H9 (cell line): Measurements from ENCODE around the gene ETV3L. TPM values are rescaled to one million over a fixed set of nuclear protein-coding genes. Genes with fewer than 3 reads are reported as not detected.

Experiments used
- DNase-seq: peaks from one replicate; pipeline ENCODE4 v3.0.0-alpha.2; 2017
- H2AFZ ChIP-seq: one replicate; pipeline ENCODE4 v1.6.1; 2013; ENCODE audit warnings: mild to moderate bottlenecking, low read length, control low read depth, moderate library complexity
- H2AK5ac ChIP-seq: 2 replicates; pipeline ENCODE4 v1.6.1; 2013; ENCODE audit warnings: low read length, control low read depth, mixed read lengths; ENCODE audit not compliant: insufficient read length
- H2BK120ac ChIP-seq: one replicate; pipeline ENCODE4 v1.6.1; 2013; ENCODE audit warnings: low read depth, mild to moderate bottlenecking, low read length, control low read depth, inconsistent platforms; ENCODE audit not compliant: poor library complexity, severe bottlenecking
- H2BK12ac ChIP-seq: 2 replicates; pipeline ENCODE4 v1.6.1; 2013; ENCODE audit warnings: low read length, control low read depth, mixed read lengths, low read depth; ENCODE audit not compliant: insufficient read length
- H2BK15ac ChIP-seq: 2 replicates; pipeline ENCODE4 v1.6.1; 2013; ENCODE audit warnings: low read depth, low read length, control low read depth
- H2BK20ac ChIP-seq: one replicate; pipeline ENCODE4 v1.6.1; 2013; ENCODE audit warnings: low read depth, mild to moderate bottlenecking, low read length, control low read depth, inconsistent platforms; ENCODE audit not compliant: poor library complexity, severe bottlenecking
- H2BK5ac ChIP-seq: 2 replicates; pipeline ENCODE4 v1.6.1; 2013; ENCODE audit warnings: low read length, control low read depth, mixed read lengths; ENCODE audit not compliant: insufficient read length
- H3K14ac ChIP-seq: 2 replicates; pipeline ENCODE4 v1.6.1; 2013; ENCODE audit warnings: low read length, control low read depth; ENCODE audit not compliant: insufficient read depth
- H3K18ac ChIP-seq: 2 replicates; pipeline ENCODE4 v1.6.1; 2013; ENCODE audit warnings: low read depth, mild to moderate bottlenecking, mixed read lengths, low read length, control low read depth; ENCODE audit not compliant: insufficient read length
- H3K23ac ChIP-seq: 2 replicates; pipeline ENCODE4 v1.6.1; 2013; ENCODE audit warnings: low read length, control low read depth, mixed read lengths, low read depth; ENCODE audit not compliant: insufficient read length
- H3K23me2 ChIP-seq: 2 replicates; pipeline ENCODE4 v1.6.1; 2013; ENCODE audit warnings: low read depth, mild to moderate bottlenecking, mixed read lengths, low read length, control low read depth; ENCODE audit not compliant: insufficient read length, poor library complexity, severe bottlenecking
- H3K27ac ChIP-seq: 2 replicates; pipeline ENCODE4 v1.5.1; 2013; ENCODE audit warnings: low read length, control low read depth, mixed read lengths, low read depth; ENCODE audit not compliant: insufficient read length
- H3K27me3 ChIP-seq: 2 replicates; pipeline ENCODE4 v1.6.1; 2013; ENCODE audit warnings: low read length, control low read depth, inconsistent platforms; ENCODE audit not compliant: insufficient read depth
- H3K4ac ChIP-seq: 2 replicates; pipeline ENCODE4 v1.6.1; 2013; ENCODE audit warnings: low read depth, mild to moderate bottlenecking, control low read depth, inconsistent platforms, low read length, moderate library complexity
- H3K4me1 ChIP-seq: 2 replicates; pipeline ENCODE4 v1.6.1; 2013; ENCODE audit warnings: low read length, control low read depth, inconsistent platforms; ENCODE audit not compliant: insufficient read depth
- H3K4me2 ChIP-seq: 2 replicates; pipeline ENCODE4 v1.6.1; 2013; ENCODE audit warnings: low read length, control low read depth, mixed read lengths; ENCODE audit not compliant: insufficient read length, insufficient read depth
- H3K56ac ChIP-seq: 2 replicates; pipeline ENCODE4 v1.6.1; 2013; ENCODE audit warnings: low read depth, mild to moderate bottlenecking, mixed read lengths, low read length, control low read depth; ENCODE audit not compliant: insufficient read length
- H3K79me1 ChIP-seq: 2 replicates; pipeline ENCODE4 v1.6.1; 2013; ENCODE audit warnings: low read depth, mild to moderate bottlenecking, moderate library complexity, low read length, control low read depth, inconsistent platforms; ENCODE audit not compliant: insufficient read depth, poor library complexity, severe bottlenecking
- H3K79me2 ChIP-seq: 2 replicates; pipeline ENCODE4 v1.6.1; 2013; ENCODE audit warnings: low read length, control low read depth, inconsistent platforms; ENCODE audit not compliant: insufficient read depth
- H3K9ac ChIP-seq: 2 replicates; pipeline ENCODE4 v1.6.1; 2013; ENCODE audit warnings: low read length, control low read depth, mixed read lengths; ENCODE audit not compliant: insufficient read length; ENCODE audit errors: extremely low read depth
- H3K9me3 ChIP-seq: one replicate; pipeline ENCODE4 v1.6.1; 2013; ENCODE audit warnings: low read depth, low read length, inconsistent platforms; ENCODE audit not compliant: control insufficient read depth
- H3T11ph ChIP-seq: one replicate; pipeline ENCODE4 v1.6.1; 2013; ENCODE audit warnings: mild to moderate bottlenecking, low read length, control low read depth, inconsistent platforms
- H4K20me1 ChIP-seq: one replicate; pipeline ENCODE4 v1.6.1; 2013; ENCODE audit not compliant: control insufficient read depth, insufficient read length, insufficient read depth
- H4K5ac ChIP-seq: 2 replicates; pipeline ENCODE4 v1.6.1; 2013; ENCODE audit warnings: low read depth, mild to moderate bottlenecking, mixed read lengths, low read length, control low read depth; ENCODE audit not compliant: insufficient read length
- H4K8ac ChIP-seq: replicated peaks from 2 replicates; pipeline ENCODE4 v1.6.1; 2013; ENCODE audit warnings: low read length, control low read depth, mixed read lengths, low read depth; ENCODE audit not compliant: insufficient read length
- H4K91ac ChIP-seq: 2 replicates; pipeline ENCODE4 v1.6.1; 2013; ENCODE audit warnings: low read depth, mild to moderate bottlenecking, moderate library complexity, mixed read lengths, low read length, control low read depth; ENCODE audit not compliant: insufficient read length
- H3K27ac Mint-ChIP-seq, 3 experiments: 2 replicates in 2 of 3; 3 replicates in 1 of 3; pipeline ENCODE4 v1.8.0; 2020 to 2021; ENCODE audit warnings: mixed read lengths in 3 of 3, mild to moderate bottlenecking in 1 of 3, moderate library complexity in 1 of 3
- H3K27me3 Mint-ChIP-seq: 2 replicates; pipeline ENCODE4 v1.8.0; 2021; ENCODE audit warnings: low read depth, mild to moderate bottlenecking, moderate library complexity, mixed read lengths
- H3K36me3 Mint-ChIP-seq, 3 experiments: 2 replicates in 2 of 3; 3 replicates in 1 of 3; pipeline ENCODE4 v1.8.0; 2020 to 2021; ENCODE audit warnings: low read depth in 3 of 3, mixed read lengths in 3 of 3; ENCODE audit not compliant: insufficient read depth in 1 of 3
- H3K4me1 Mint-ChIP-seq, 2 experiments: 2 replicates each; pipeline ENCODE4 v1.8.0; 2020; ENCODE audit warnings: mixed read lengths in 2 of 2
- H3K4me3 Mint-ChIP-seq, 2 experiments: 2 replicates in 1 of 2; 3 replicates in 1 of 2; pipeline ENCODE4 v1.8.0; 2020 to 2021; ENCODE audit warnings: mild to moderate bottlenecking in 2 of 2, mixed read lengths in 2 of 2, moderate library complexity in 1 of 2
- H3K9me3 Mint-ChIP-seq, 2 experiments: 2 replicates in 1 of 2; 3 replicates in 1 of 2; pipeline ENCODE4 v1.8.0; 2020; ENCODE audit warnings: mild to moderate bottlenecking in 2 of 2, mixed read lengths in 2 of 2, moderate library complexity in 1 of 2
- WGBS: extraction: QIAGEN DNeasy Blood & Tissue Kit; methylation state at CpG from one replicate; pipeline ENCODE4 v1.1.7; 2013; ENCODE audit warnings: missing lambda C conversion rate, low lambda C conversion rate, mixed read lengths; ENCODE audit not compliant: insufficient read length; ENCODE audit errors: extremely low coverage; 5-methylcytosine and 5-hydroxymethylcytosine counted together
- total RNA-seq: library from RNA; stranded (reverse); gene quantifications from 2 replicates; pipeline ENCODE4 v1.2.1, GENCODE V29; 2021
- TF ChIP-seq, protein P1 (sequence below): fragments of 200-600 bp; sonication (generic); conservative IDR thresholded peaks from 3 replicates; pipeline ENCODE4 v1.8.0; 2021; ENCODE audit warnings: antibody characterized with exemption, mild to moderate bottlenecking

Gene ETV3L
- total RNA-seq, 1 experiment from 2014 or later = 0.96 TPM

DNA sequence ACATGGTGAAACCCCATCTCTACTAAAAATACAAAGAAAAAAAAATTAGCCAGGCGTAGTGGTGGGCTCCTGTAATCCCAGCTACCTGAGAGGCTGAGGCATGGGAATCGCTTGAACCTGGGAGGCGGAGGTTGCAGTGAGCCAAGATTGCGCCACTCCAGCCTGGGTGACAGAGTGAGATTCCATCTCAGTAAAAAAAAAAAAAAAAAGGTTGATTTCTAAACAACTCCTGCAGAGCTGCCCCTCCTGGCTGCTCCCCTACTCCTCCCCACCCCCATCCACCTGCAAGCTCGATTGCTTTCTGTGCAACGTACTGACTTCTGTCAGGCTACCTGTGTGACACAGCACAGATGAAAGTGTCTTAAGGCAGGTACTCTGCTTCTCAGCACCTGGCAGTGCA, 13.3 kb downstream of the ETV3L start:
- no CpG with 5 or more reads among the region's 6 CpGs for WGBS
- H3K27ac Mint-ChIP-seq = peak overlapping the region in 1 of 3 experiments; percentile 70; a peak in 1 of 7 replicates
- H2BK5ac ChIP-seq = no peak overlapping the region
- H3T11ph ChIP-seq = no peak overlapping the region
- no peaks in the 10 kb centered on the region for H3K9me3 Mint-ChIP-seq
- H3K9me3 ChIP-seq = no peaks in the 10 kb centered on the region
- no peaks in the 10 kb centered on the region for H3K27me3 ChIP-seq
- no peak overlapping the region for H3K14ac ChIP-seq
- H4K20me1 ChIP-seq = no peaks in the 10 kb centered on the region
- no peak overlapping the region for H3K23ac ChIP-seq
- no peak overlapping the region for H4K91ac ChIP-seq
- peaks cover 3% of the 10 kb centered on the region for H3K27me3 Mint-ChIP-seq
- H3K27ac ChIP-seq = no peak overlapping the region
- H3K36me3 Mint-ChIP-seq = no peaks in the 10 kb centered on the region
- no peak overlapping the region for H2AFZ ChIP-seq
- H3K79me1 ChIP-seq = no peaks in the 10 kb centered on the region
- H3K4me1 Mint-ChIP-seq = peaks cover 23 to 25% of the 10 kb centered on the region in 2 experiments
- H3K4me2 ChIP-seq = no peak overlapping the region
- peak; percentile 29 for DNase-seq
- no peak overlapping the region for H3K4ac ChIP-seq
- H2BK12ac ChIP-seq = no peak overlapping the region
- no peak overlapping the region for H3K56ac ChIP-seq
- H2BK120ac ChIP-seq = no peak overlapping the region
- H4K8ac ChIP-seq = no peak overlapping the region
- H3K4me1 ChIP-seq = peaks cover 5% of the 10 kb centered on the region; the same call in 1 of the 2 replicates
- no peak overlapping the region for H4K5ac ChIP-seq
- no peak overlapping the region for H3K9ac ChIP-seq
- H2AK5ac ChIP-seq = no peak overlapping the region
- H3K23me2 ChIP-seq = no peaks in the 10 kb centered on the region
- H2BK15ac ChIP-seq = no peak overlapping the region
- H2BK20ac ChIP-seq = no peak overlapping the region
- H3K4me3 Mint-ChIP-seq = no peak overlapping the region
- TF ChIP-seq, protein P1, sequence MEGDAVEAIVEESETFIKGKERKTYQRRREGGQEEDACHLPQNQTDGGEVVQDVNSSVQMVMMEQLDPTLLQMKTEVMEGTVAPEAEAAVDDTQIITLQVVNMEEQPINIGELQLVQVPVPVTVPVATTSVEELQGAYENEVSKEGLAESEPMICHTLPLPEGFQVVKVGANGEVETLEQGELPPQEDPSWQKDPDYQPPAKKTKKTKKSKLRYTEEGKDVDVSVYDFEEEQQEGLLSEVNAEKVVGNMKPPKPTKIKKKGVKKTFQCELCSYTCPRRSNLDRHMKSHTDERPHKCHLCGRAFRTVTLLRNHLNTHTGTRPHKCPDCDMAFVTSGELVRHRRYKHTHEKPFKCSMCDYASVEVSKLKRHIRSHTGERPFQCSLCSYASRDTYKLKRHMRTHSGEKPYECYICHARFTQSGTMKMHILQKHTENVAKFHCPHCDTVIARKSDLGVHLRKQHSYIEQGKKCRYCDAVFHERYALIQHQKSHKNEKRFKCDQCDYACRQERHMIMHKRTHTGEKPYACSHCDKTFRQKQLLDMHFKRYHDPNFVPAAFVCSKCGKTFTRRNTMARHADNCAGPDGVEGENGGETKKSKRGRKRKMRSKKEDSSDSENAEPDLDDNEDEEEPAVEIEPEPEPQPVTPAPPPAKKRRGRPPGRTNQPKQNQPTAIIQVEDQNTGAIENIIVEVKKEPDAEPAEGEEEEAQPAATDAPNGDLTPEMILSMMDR = no peak
- H3K18ac ChIP-seq = no peak overlapping the region
- H3K79me2 ChIP-seq = no peaks in the 10 kb centered on the region
